ENCODE measurements around the gene PGM2L1.

Gene PGM2L1

DNA sequence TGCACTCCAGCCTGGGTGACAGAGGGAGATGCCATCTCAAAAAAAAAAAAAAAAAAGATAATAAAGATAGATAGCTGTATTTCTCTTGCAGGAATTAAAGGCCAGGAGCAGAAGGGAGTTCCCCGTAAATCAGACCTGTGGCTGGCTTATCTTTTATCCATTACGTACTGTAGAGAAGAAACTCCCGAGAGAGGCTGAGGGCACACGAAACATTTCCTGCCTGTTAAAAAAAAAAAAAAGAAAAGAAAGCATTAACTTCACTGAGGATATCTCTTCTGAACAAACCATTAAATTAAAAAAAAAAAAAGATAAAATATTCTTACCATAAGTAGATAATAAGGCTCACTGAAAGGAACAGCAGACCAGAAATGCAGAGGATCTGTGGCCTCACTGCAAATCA is 109.3 kb downstream of the PGM2L1 start:
- no peak overlapping the region for H3K27ac ChIP-seq
- no peak for TF ChIP-seq ZFX (IDR thresholded peaks at IDR 0.05; ENCODE audit: borderline replicate concordance)
- TF ChIP-seq CTCF (IDR thresholded peaks at IDR 0.05) = no peak

DNA sequence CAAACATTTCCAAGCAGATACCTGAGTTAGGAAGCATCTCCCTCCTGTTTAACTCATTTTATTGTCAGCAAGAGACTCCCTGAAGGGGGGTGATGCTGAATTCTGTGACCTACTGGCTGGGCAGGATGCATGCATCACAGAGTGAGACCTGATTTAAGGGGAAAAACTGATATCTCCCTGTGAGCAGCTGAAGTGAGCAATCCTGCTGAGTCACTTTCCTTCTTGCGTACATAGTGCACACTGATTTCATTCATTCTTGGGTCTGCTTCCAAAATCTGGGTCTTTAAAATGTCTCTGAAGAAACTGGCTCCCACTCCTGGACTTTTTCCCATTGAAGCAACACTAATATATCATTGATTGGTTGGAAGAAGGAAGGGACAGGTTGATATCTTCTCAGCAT is 110.1 kb downstream of the PGM2L1 start:
- peak overlapping the region; percentile 47 for H3K27ac ChIP-seq
- no peak for TF ChIP-seq CTCF (IDR thresholded peaks at IDR 0.05)
- TF ChIP-seq ZFX (IDR thresholded peaks at IDR 0.05; ENCODE audit: borderline replicate concordance) = no peak

DNA sequence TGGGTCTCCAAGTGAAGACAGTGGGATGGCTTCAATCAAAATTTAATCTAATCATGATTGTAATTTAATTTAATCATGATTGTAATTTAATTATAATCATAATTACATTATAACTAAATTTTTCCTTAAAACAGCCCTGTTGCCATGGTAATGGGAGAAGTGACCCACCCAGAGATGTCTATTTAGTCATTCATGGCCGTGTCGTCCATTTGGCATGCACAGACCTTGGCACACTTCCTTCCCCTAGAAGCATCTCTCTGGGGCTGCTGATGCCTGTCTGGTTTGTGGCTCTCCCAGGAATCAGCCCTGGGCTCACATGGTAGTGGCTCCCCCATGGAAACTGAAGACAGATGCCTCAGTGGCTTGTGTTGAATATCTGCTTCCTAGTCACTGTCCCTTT is 113.8 kb downstream of the PGM2L1 start:
- TF ChIP-seq ZFX (IDR thresholded peaks at IDR 0.05; ENCODE audit: borderline replicate concordance) (no peak), CTCF (IDR thresholded peaks at IDR 0.05) (no peak)
- no peak overlapping the region for H3K27ac ChIP-seq

GRCh38 chr11:74283580-74284180 is 114.6 kb downstream of the PGM2L1 start:
- no peak overlapping the region for H3K27ac ChIP-seq
- no peak for TF ChIP-seq ZFX (IDR thresholded peaks at IDR 0.05; ENCODE audit: borderline replicate concordance)
- no peak for TF ChIP-seq CTCF (IDR thresholded peaks at IDR 0.05)

- no peak overlapping the region for H3K27ac ChIP-seq
- no peak for TF ChIP-seq CTCF (IDR thresholded peaks at IDR 0.05)
- TF ChIP-seq ZFX (IDR thresholded peaks at IDR 0.05; ENCODE audit: borderline replicate concordance) = no peak
Observed at GRCh38 chr11:74282914-74283371, 115.3 kb downstream of the PGM2L1 start.

GRCh38 chr11:74282421-74282820 is 115.8 kb downstream of the PGM2L1 start:
- no peak for TF ChIP-seq ZFX (IDR thresholded peaks at IDR 0.05; ENCODE audit: borderline replicate concordance)
- H3K27ac ChIP-seq = no peak overlapping the region

- TF ChIP-seq ZFX (IDR thresholded peaks at IDR 0.05; ENCODE audit: borderline replicate concordance) (no peak), CTCF (IDR thresholded peaks at IDR 0.05) (no peak)
- H3K27ac ChIP-seq = no peak overlapping the region
Observed at GRCh38 chr11:74280494-74280893, 117.7 kb downstream of the PGM2L1 start.
